H1 (cell line): ENCODE data around the gene TTBK2. TPM values are rescaled to one million over a fixed set of nuclear protein-coding genes. Genes with fewer than 3 reads are reported as not detected.

Experiments
- CTCF ChIA-PET: fragments of 300-600 bp; sonication (Branson Sonifier 250); formaldehyde crosslinking; loops from one replicate; lab custom pipeline; 2021; ENCODE audit not compliant: partially characterized antibody; lab: Charles Lee
- POLR2A ChIA-PET: fragments of 300-600 bp; sonication (Branson Sonifier 250); formaldehyde crosslinking; loops from one replicate; lab custom pipeline; 2021; ENCODE audit warnings: inconsistent platforms; ENCODE audit not compliant: partially characterized antibody; lab: Charles Lee
- DNase-seq, 2 experiments: peaks; one replicate each; pipeline versions ENCODE4 v3.0.0 to v3.0.0-alpha.2; 2010 to 2022; ENCODE audit warnings: low spot score in 2 of 2, low read depth in 1 of 2, mixed read lengths in 1 of 2
- FAIRE-seq: peaks from 2 replicates; lab custom pipeline; 2011; peaks lifted over from hg19 to GRCh38; lab: Jason Lieb, UNC
- H2AFZ ChIP-seq: 2 replicates; pipeline ENCODE4 v1.8.1; 2012; ENCODE audit warnings: low read length, inconsistent platforms
- H2AK5ac ChIP-seq: 2 replicates; pipeline ENCODE4 v1.6.1; 2013; ENCODE audit warnings: low read depth, low read length
- H2BK120ac ChIP-seq: replicated peaks from 2 replicates; pipeline ENCODE3; 2013; ENCODE audit warnings: low read depth, low read length, inconsistent platforms
- H2BK12ac ChIP-seq: 2 replicates; pipeline ENCODE4 v1.6.1; 2013; ENCODE audit warnings: low read depth, low read length
- H2BK15ac ChIP-seq: 2 replicates; pipeline ENCODE4 v1.6.1; 2013; ENCODE audit warnings: low read length
- H2BK20ac ChIP-seq: 2 replicates; pipeline ENCODE4 v1.6.1; 2013; ENCODE audit warnings: low read length
- H2BK5ac ChIP-seq: 2 replicates; pipeline ENCODE4 v1.6.1; 2013; ENCODE audit warnings: low read depth, low read length
- H3K14ac ChIP-seq: 2 replicates; pipeline ENCODE4 v1.6.1; 2013; ENCODE audit warnings: inconsistent platforms; ENCODE audit not compliant: insufficient read length
- H3K18ac ChIP-seq: 2 replicates; pipeline ENCODE4 v1.6.1; 2013; ENCODE audit warnings: low read length; ENCODE audit errors: extremely low read depth
- H3K23ac ChIP-seq: 2 replicates; pipeline ENCODE4 v1.6.1; 2013; ENCODE audit warnings: inconsistent platforms; ENCODE audit not compliant: insufficient read length
- H3K23me2 ChIP-seq: 2 replicates; pipeline ENCODE4 v1.6.1; 2013; ENCODE audit warnings: low read depth, low read length
- H3K27ac ChIP-seq: 2 replicates; pipeline ENCODE4 v1.6.1; 2011; ENCODE audit warnings: low read depth, low read length, inconsistent platforms
- H3K27me3 ChIP-seq, 4 experiments: replicated peaks in 1 of 4; 1 replicate in 1 of 4; 2 replicates in 3 of 4; pipeline versions ENCODE4 v1.6.1 to v1.8.1; 2011 to 2013; ENCODE audit warnings: low read length in 3 of 4, mild to moderate bottlenecking in 3 of 4, inconsistent platforms in 2 of 4, mixed read lengths in 2 of 4, moderate library complexity in 1 of 4; ENCODE audit not compliant: control insufficient read depth in 3 of 4, insufficient read depth in 3 of 4; ENCODE audit errors: extremely low read depth in 1 of 4
- H3K36me3 ChIP-seq, 4 experiments: 2 replicates each; pipeline versions ENCODE4 v1.6.1 to v1.8.1; 2011 to 2013; ENCODE audit warnings: mild to moderate bottlenecking in 4 of 4, low read length in 3 of 4, moderate library complexity in 2 of 4, control low read depth in 1 of 4, inconsistent platforms in 1 of 4; ENCODE audit not compliant: insufficient read depth in 4 of 4, control insufficient read depth in 2 of 4
- H3K4ac ChIP-seq: replicated peaks from 2 replicates; pipeline ENCODE3; 2013; ENCODE audit warnings: low read length, low read depth, mixed read lengths, inconsistent platforms; ENCODE audit not compliant: insufficient read length
- H3K4me1 ChIP-seq, 4 experiments: replicated peaks in 1 of 4; 1 replicate in 1 of 4; 2 replicates in 3 of 4; pipeline versions ENCODE4 v1.6.1 to v1.8.1; 2011 to 2013; ENCODE audit warnings: low read length in 3 of 4, inconsistent platforms in 2 of 4, mixed read lengths in 1 of 4; ENCODE audit not compliant: insufficient read depth in 4 of 4, control insufficient read depth in 3 of 4
- H3K4me2 ChIP-seq, 2 experiments: 2 replicates each; pipeline versions ENCODE4 v1.6.1 to v1.8.1; 2011 to 2013; ENCODE audit warnings: low read depth in 2 of 2, low read length in 2 of 2, control low read depth in 1 of 2, inconsistent platforms in 1 of 2, mild to moderate bottlenecking in 1 of 2; ENCODE audit not compliant: insufficient read depth in 1 of 2
- H3K4me3 ChIP-seq, 4 experiments: fragments of 200-600, 300-600 bp in 1 of 4; sonication (generic), shearing (Covaris generic), sonication (Bioruptor Twin) in 1 of 4; 2 replicates each; pipeline versions ENCODE4 v1.5.1 to v1.8.1; 2011 to 2016; ENCODE audit warnings: low read length in 4 of 4, low read depth in 3 of 4, control low read depth in 2 of 4, inconsistent platforms in 2 of 4, mild to moderate bottlenecking in 2 of 4, mixed read lengths in 1 of 4, moderate library complexity in 1 of 4; ENCODE audit not compliant: insufficient read depth in 2 of 4; ENCODE audit errors: extremely low read depth in 1 of 4
- H3K56ac ChIP-seq: replicated peaks from 2 replicates; pipeline ENCODE3; 2013; ENCODE audit warnings: low read depth, mild to moderate bottlenecking, mixed read lengths, low read length, inconsistent platforms; ENCODE audit not compliant: insufficient read length
- H3K79me1 ChIP-seq: 2 replicates; pipeline ENCODE4 v1.6.1; 2013; ENCODE audit warnings: low read depth, low read length, control low read depth
- H3K79me2 ChIP-seq, 2 experiments: 2 replicates each; pipeline versions ENCODE4 v1.6.1 to v1.8.1; 2012 to 2013; ENCODE audit warnings: low read length in 2 of 2, mild to moderate bottlenecking in 2 of 2, inconsistent platforms in 1 of 2; ENCODE audit not compliant: insufficient read depth in 2 of 2, control insufficient read depth in 1 of 2
- H3K9ac ChIP-seq, 4 experiments: replicated peaks in 1 of 4; 1 replicate in 1 of 4; 2 replicates in 3 of 4; pipeline versions ENCODE4 v1.6.1 to v1.8.1; 2011 to 2013; ENCODE audit warnings: low read depth in 3 of 4, low read length in 3 of 4, control low read depth in 2 of 4, mild to moderate bottlenecking in 2 of 4, moderate library complexity in 2 of 4, inconsistent platforms in 1 of 4; ENCODE audit errors: extremely low read depth in 1 of 4
- H3K9me3 ChIP-seq, 2 experiments: 2 replicates each; pipeline versions ENCODE4 v1.6.1 to v1.8.1; 2012 to 2013; ENCODE audit warnings: mild to moderate bottlenecking in 2 of 2, moderate library complexity in 2 of 2, control low read depth in 1 of 2, inconsistent platforms in 1 of 2, low read depth in 1 of 2, low read length in 1 of 2, mixed read lengths in 1 of 2; ENCODE audit not compliant: insufficient read depth in 2 of 2
- H4K20me1 ChIP-seq, 2 experiments: replicated peaks in 1 of 2; 2 replicates each; pipeline versions ENCODE3 to v1.8.1; 2011 to 2013; ENCODE audit warnings: inconsistent platforms in 2 of 2, low read length in 2 of 2, mild to moderate bottlenecking in 1 of 2; ENCODE audit not compliant: insufficient read depth in 2 of 2, control insufficient read depth in 1 of 2
- H4K5ac ChIP-seq: 2 replicates; pipeline ENCODE4 v1.6.1; 2013; ENCODE audit warnings: low read length, low read depth, mixed read lengths, inconsistent platforms; ENCODE audit not compliant: insufficient read length
- H4K8ac ChIP-seq: 2 replicates; pipeline ENCODE4 v1.8.0; 2013; ENCODE audit warnings: mild to moderate bottlenecking, moderate library complexity, low read length, inconsistent platforms; ENCODE audit not compliant: insufficient read depth; ENCODE audit errors: extremely low read depth
- H4K91ac ChIP-seq: replicated peaks from 2 replicates; pipeline ENCODE3; 2013; ENCODE audit warnings: low read length, mixed read lengths, inconsistent platforms; ENCODE audit not compliant: insufficient read length
- BACH1 ChIP-seq: IDR thresholded peaks from 2 replicates; pipeline ENCODE4 v1.6.1; 2012; ENCODE audit warnings: low read length, improper control_type of control experiment
- BRCA1 ChIP-seq: IDR thresholded peaks from 2 replicates; pipeline ENCODE4 v1.6.1; 2012; ENCODE audit warnings: low read depth, low read length, improper control_type of control experiment
- CEBPB ChIP-seq: IDR thresholded peaks from 2 replicates; pipeline ENCODE4 v1.6.1; 2012; ENCODE audit warnings: low read depth, low read length
- CREB1 ChIP-seq: IDR thresholded peaks from 2 replicates; pipeline ENCODE4 v1.6.1; 2012; ENCODE audit warnings: inconsistent platforms
- EGR1 ChIP-seq: IDR thresholded peaks from 2 replicates; pipeline ENCODE4 v1.6.1; 2011; ENCODE audit warnings: low read depth, low read length, borderline replicate concordance
- POLR2A ChIP-seq, 2 experiments: IDR thresholded peaks; 1 replicate in 1 of 2; 2 replicates in 1 of 2; pipeline ENCODE4 v1.6.1; 2011; ENCODE audit warnings: low read depth in 2 of 2, low read length in 2 of 2, mild to moderate bottlenecking in 2 of 2; ENCODE audit errors: control extremely low read depth in 1 of 2
- RNF2 ChIP-seq: fragments of 200-900, 300-1000 bp; sonication (generic); IDR thresholded peaks from 2 replicates; pipeline ENCODE4 v1.7.1; 2016; ENCODE audit warnings: borderline replicate concordance, low read depth, mild to moderate bottlenecking, antibody characterized with exemption, low read length; ENCODE audit not compliant: poor library complexity, severe bottlenecking; ENCODE audit errors: missing control alignments
- SIRT6 ChIP-seq: IDR thresholded peaks from one replicate; pipeline ENCODE4 v1.7.1; 2012; ENCODE audit warnings: low read length, inconsistent platforms
- WGBS, 2 experiments: shearing (Covaris generic) in 1 of 2; methylation state at CpG; one replicate each; pipeline versions ENCODE4 v1.1.6 to v1.1.7; 2013 to 2015; ENCODE audit warnings: low lambda C conversion rate in 2 of 2, mixed read lengths in 2 of 2, inconsistent platforms in 1 of 2, low coverage in 1 of 2, missing lambda C conversion rate in 1 of 2; ENCODE audit not compliant: insufficient replicate concordance in 2 of 2, insufficient coverage in 1 of 2, insufficient read length in 1 of 2; ENCODE audit errors: extremely low coverage in 1 of 2, missing lambda C conversion rate in 1 of 2; 5-methylcytosine and 5-hydroxymethylcytosine counted together
- polyA plus RNA-seq, 7 experiments: library from polyadenylated mRNA; depleted of rRNA in 3 of 7; stranded (reverse) in 5 of 7; unstranded in 2 of 7; fragments of >200 nt in 5 of 7; fragments of 200-250 nt in 2 of 7; gene quantifications; 1 replicate in 5 of 7; 2 replicates in 1 of 7; 4 replicates in 1 of 7; pipeline versions ENCODE4 v1.2.1 to v1.2.3, GENCODE V29; 2011 to 2013; ENCODE audit warnings: missing spikeins in 2 of 7, mixed read lengths in 2 of 7
- total RNA-seq: library from RNA; stranded (reverse); fragmentation: NEBNext Ultra II Directional; extraction: Animal tissue kit (Norgen Biotek cat#: 25700); gene quantifications from 2 replicates; pipeline ENCODE4 v1.2.1, GENCODE V29; 2021
- TF ChIP-seq, protein P1 (sequence below): IDR thresholded peaks from 2 replicates; pipeline ENCODE4 v1.6.1; 2012; ENCODE audit warnings: inconsistent platforms
- TF ChIP-seq, protein P2 (sequence below): IDR thresholded peaks from 2 replicates; pipeline ENCODE4 v1.6.1; 2012; ENCODE audit warnings: low read length, inconsistent platforms
- TF ChIP-seq, protein P3 (sequence below): IDR thresholded peaks from 2 replicates; pipeline ENCODE4 v1.6.1; 2011; ENCODE audit warnings: low read length, improper control_type of control experiment

TTBK2 gene
- total and polyA plus RNA-seq, 2 of the 8 experiments (the other 6 are each of a cell fraction or from before 2014, with no cell fraction given), result 2.7 to 18.2 TPM

DNA sequence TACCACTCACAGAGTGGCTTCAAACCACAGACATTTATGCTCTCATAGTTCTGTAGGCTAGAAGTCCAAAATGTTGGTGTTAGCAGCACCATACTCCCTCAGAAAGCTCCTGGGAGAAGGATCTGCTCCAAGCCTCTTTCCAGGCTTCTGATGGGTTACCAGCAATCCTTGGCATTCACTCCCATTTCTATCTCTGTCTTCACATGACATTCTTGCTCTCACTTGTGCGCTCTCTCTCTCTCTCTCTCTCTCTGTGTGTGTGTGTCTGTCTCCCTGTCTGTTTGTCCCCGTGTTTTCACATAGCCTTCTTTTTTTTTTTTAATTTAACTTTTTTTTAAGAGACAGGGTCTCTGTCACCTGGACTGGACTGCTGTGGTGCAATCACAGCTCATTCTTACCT, 209.9 kb downstream of the TTBK2 start:
- no peaks in the 10 kb centered on the region for H3K79me2 ChIP-seq
- no peaks in the 10 kb centered on the region for H3K9me3 ChIP-seq
- H2AK5ac ChIP-seq, result no peak overlapping the region
- H2BK5ac ChIP-seq, result no peak overlapping the region
- H3K27ac ChIP-seq, result no peak overlapping the region
- no peak overlapping the region for H2BK12ac ChIP-seq
- ChIA-PET POLR2A (interaction anchor here (0.6 kb wide), 1 partner anchor 66 kb away, joined by 3 read pairs; no protein-coding TSS in a partner anchor), CTCF (interaction anchor here (2.2 to 2.4 kb wide), 2 partner anchors 12 to 216 kb away, joined by 7 to 10 read pairs; no protein-coding TSS in a partner anchor)
- no peak overlapping the region for H3K9ac ChIP-seq
- no peak overlapping the region for H3K4ac ChIP-seq
- H3K27me3 ChIP-seq, result no peaks in the 10 kb centered on the region
- no peak overlapping the region for H2AFZ ChIP-seq
- no peak overlapping the region for H2BK15ac ChIP-seq
- no peak overlapping the region for H4K8ac ChIP-seq
- no peaks in the 10 kb centered on the region for H3K23me2 ChIP-seq
- no peak overlapping the region for H3K18ac ChIP-seq
- 91% methylated on average over 2 of the region's 2 CpGs; no CpG with 5 or more reads in 1 of the 2 experiments for WGBS, 2 experiments
- H4K5ac ChIP-seq, result no peak overlapping the region
- H3K36me3 ChIP-seq, result no peaks in the 10 kb centered on the region
- no peak overlapping the region for H3K4me3 ChIP-seq
- H3K23ac ChIP-seq, result no peak overlapping the region
- no peak overlapping the region for H3K4me2 ChIP-seq
- H2BK120ac ChIP-seq, result no peak overlapping the region
- no peak overlapping the region for H3K56ac ChIP-seq
- H3K14ac ChIP-seq, result no peak overlapping the region
- no peak overlapping the region for H4K91ac ChIP-seq
- H3K4me1 ChIP-seq, result no peaks in the 10 kb centered on the region
- H2BK20ac ChIP-seq, result no peak overlapping the region
- TF ChIP-seq, protein P1, sequence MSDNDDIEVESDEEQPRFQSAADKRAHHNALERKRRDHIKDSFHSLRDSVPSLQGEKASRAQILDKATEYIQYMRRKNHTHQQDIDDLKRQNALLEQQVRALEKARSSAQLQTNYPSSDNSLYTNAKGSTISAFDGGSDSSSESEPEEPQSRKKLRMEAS, result no peak
- TF ChIP-seq, protein P2, sequence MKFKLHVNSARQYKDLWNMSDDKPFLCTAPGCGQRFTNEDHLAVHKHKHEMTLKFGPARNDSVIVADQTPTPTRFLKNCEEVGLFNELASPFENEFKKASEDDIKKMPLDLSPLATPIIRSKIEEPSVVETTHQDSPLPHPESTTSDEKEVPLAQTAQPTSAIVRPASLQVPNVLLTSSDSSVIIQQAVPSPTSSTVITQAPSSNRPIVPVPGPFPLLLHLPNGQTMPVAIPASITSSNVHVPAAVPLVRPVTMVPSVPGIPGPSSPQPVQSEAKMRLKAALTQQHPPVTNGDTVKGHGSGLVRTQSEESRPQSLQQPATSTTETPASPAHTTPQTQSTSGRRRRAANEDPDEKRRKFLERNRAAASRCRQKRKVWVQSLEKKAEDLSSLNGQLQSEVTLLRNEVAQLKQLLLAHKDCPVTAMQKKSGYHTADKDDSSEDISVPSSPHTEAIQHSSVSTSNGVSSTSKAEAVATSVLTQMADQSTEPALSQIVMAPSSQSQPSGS, result no peak
- TF ChIP-seq CEBPB (no peak), RNF2 (no peak), CREB1 (no peak), POLR2A (IDR thresholded peaks at IDR 0.05; ENCODE audit: control extremely low read depth in 1 of 2, low read depth in 2 of 2, low read length in 2 of 2) (no peak), SIRT6 (no peak), BRCA1 (no peak), EGR1 (no peak), BACH1 (no peak)
- TF ChIP-seq, protein P3, sequence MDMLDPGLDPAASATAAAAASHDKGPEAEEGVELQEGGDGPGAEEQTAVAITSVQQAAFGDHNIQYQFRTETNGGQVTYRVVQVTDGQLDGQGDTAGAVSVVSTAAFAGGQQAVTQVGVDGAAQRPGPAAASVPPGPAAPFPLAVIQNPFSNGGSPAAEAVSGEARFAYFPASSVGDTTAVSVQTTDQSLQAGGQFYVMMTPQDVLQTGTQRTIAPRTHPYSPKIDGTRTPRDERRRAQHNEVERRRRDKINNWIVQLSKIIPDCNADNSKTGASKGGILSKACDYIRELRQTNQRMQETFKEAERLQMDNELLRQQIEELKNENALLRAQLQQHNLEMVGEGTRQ, result no peak
- DNase-seq (no peak), FAIRE-seq (no peak)
- H4K20me1 ChIP-seq, result peaks cover 0 to 2% of the 10 kb centered on the region in 2 experiments
- no peaks in the 10 kb centered on the region for H3K79me1 ChIP-seq
